OCI-LY3 (cell line): ENCODE measurements around the gene SNRPB2.

Experiments used
- CTCF ChIP-seq: fragments of 200-600, 300-600 bp; sonication (generic); IDR thresholded peaks from 2 replicates; pipeline ENCODE4 v1.5.1; 2014; ENCODE audit warnings: antibody characterized with exemption, low read length, low read depth
- EZH2phosphoT487 ChIP-seq: fragments of 200-600 bp; shearing (Covaris generic); IDR thresholded peaks from 2 replicates; pipeline ENCODE4 v1.6.1; 2018; ENCODE audit warnings: antibody characterized with exemption, mixed run types, low read depth

- TF ChIP-seq CTCF (no peak), EZH2phosphoT487 (no peak)
These were observed 15.6 kb upstream of the SNRPB2 start for GRCh38 chr20:16714242-16714641.
